Measurements from ENCODE around the gene ZKSCAN8.
A peak's percentile ranks its signal among the peaks of the same experiment; 100 is the strongest.

Gene ZKSCAN8

GRCh38 chr6:28206928-28207509, 65.3 kb downstream of the ZKSCAN8 start:
- Histone ChIP-seq H3K27me3 (ENCODE audit: control insufficient read depth, insufficient read depth, low read length) (peaks cover 4% of the 10 kb centered on the region), H3K4me1 (no peaks in the 10 kb centered on the region), H2AFZ (no peak overlapping the region), H3K4me3 (ENCODE audit: low read depth, low read length) (no peak overlapping the region), H3K9me3 (ENCODE audit: control insufficient read depth, low read length) (no peaks in the 10 kb centered on the region), H3K36me3 (ENCODE audit: control insufficient read depth, insufficient read depth, low read length) (no peaks in the 10 kb centered on the region), H3K9ac (no peak overlapping the region), H3K79me2 (no peaks in the 10 kb centered on the region), H3K27ac (no peak overlapping the region), H3K4me2 (ENCODE audit: low read length) (no peak overlapping the region)
- no peak for TF ChIP-seq CTCF (IDR thresholded peaks at IDR 0.05)

- no peaks in the 10 kb centered on the region for H3K36me3 ChIP-seq (ENCODE audit: control insufficient read depth, insufficient read depth, low read length)
- no peak for TF ChIP-seq CTCF (IDR thresholded peaks at IDR 0.05)
- H3K4me3 ChIP-seq (ENCODE audit: low read depth, low read length) = no peak overlapping the region
- H3K9me3 ChIP-seq (ENCODE audit: control insufficient read depth, low read length) = no peaks in the 10 kb centered on the region
- H3K4me2 ChIP-seq (ENCODE audit: low read length) = no peak overlapping the region
- H3K27ac ChIP-seq = no peak overlapping the region
- no peak overlapping the region for H3K9ac ChIP-seq
- peaks cover 4% of the 10 kb centered on the region for H3K27me3 ChIP-seq (ENCODE audit: control insufficient read depth, insufficient read depth, low read length)
- peak overlapping the region; percentile 24 for H2AFZ ChIP-seq
- no peaks in the 10 kb centered on the region for H3K4me1 ChIP-seq
- no peaks in the 10 kb centered on the region for H3K79me2 ChIP-seq
Observed at GRCh38 chr6:28207510-28208110, 65.9 kb downstream of the ZKSCAN8 start.

- Histone ChIP-seq H3K4me2 (ENCODE audit: low read length) (no peak overlapping the region), H3K36me3 (ENCODE audit: control insufficient read depth, insufficient read depth, low read length) (no peaks in the 10 kb centered on the region), H3K79me2 (no peaks in the 10 kb centered on the region), H3K27ac (no peak overlapping the region), H3K27me3 (ENCODE audit: control insufficient read depth, insufficient read depth, low read length) (peaks cover 4% of the 10 kb centered on the region), H3K9ac (no peak overlapping the region), H3K4me3 (ENCODE audit: low read depth, low read length) (no peak overlapping the region), H3K4me1 (no peaks in the 10 kb centered on the region), H2AFZ (no peak overlapping the region), H3K9me3 (ENCODE audit: control insufficient read depth, low read length) (no peaks in the 10 kb centered on the region)
- TF ChIP-seq CTCF (IDR thresholded peaks at IDR 0.05) = no peak
Observed at GRCh38 chr6:28208111-28208659, 66.5 kb downstream of the ZKSCAN8 start.
